GM19324 (cell line): Measurements from ENCODE around the gene OR6S1.

Experiments
- ATAC-seq: cut with Tn5 transposase; IDR thresholded peaks from one replicate; pipeline ENCODE4 v1.9.1; 2021; ENCODE audit warnings: mild to moderate bottlenecking, moderate library complexity; ENCODE audit not compliant: unreplicated experiment, low FRiP score

OR6S1 gene, protein sequence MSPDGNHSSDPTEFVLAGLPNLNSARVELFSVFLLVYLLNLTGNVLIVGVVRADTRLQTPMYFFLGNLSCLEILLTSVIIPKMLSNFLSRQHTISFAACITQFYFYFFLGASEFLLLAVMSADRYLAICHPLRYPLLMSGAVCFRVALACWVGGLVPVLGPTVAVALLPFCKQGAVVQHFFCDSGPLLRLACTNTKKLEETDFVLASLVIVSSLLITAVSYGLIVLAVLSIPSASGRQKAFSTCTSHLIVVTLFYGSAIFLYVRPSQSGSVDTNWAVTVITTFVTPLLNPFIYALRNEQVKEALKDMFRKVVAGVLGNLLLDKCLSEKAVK

DNA sequence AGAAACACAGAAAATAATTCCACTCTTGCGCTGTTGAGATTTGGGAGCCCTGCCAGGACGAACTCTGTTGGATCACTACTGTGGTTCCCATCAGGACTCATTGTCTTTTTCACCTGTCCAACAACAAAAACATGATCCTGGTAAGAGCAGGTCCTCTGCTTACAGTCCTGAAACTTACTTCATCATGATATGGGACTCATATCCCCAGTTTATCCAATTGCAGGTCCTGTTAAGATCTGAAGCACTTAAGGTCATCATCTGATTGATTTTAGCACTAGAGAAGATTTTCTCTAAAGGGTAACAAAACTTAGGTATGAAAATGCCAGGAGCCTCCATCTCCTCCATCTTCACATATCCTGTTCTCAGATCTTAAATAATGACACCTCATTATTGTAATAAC lies at the start of gene OR6S1:
Gene OR6S1 (minus strand): TSS at position 101 of the 400 bp plus-strand sequence. CDS start 0 bp downstream, at position 101.
- ATAC-seq = no peak

DNA sequence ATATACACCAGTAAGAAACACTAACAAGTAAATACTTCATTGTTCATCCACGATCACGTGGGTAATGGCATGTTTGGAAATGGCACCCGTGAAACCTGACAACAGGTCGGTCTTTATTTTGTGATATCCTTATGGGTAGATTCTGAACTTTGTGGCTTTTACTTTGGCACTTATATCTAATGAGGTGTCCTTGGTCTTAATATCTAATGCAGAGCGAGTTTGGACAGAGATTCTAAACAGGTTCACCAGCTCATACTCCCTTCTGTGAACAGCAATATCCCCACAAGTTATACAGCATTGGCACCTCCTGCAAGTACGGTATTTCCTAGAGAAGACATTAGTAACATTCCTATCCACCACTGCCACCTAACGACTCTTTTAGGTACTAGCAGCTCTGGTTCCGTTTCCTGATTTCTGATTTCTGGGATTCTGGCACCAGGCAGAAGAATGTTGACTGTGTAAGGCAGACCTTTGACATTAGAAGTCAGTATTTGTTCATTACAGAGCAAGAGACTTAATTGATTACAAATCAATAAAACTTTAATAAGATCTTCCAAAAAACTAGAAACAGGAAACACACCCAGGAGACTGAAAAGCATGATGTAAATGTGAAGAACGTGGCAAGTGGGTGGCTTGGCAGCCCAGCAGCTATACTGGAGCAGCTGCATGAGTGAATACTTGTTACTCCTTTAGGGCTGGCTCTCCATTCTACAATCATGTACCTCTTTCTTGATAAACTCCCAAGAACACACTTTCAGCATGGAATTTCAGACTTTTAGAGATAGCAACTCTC lies 49.6 kb upstream of the OR6S1 start:
- ATAC-seq = peak; percentile 74

DNA sequence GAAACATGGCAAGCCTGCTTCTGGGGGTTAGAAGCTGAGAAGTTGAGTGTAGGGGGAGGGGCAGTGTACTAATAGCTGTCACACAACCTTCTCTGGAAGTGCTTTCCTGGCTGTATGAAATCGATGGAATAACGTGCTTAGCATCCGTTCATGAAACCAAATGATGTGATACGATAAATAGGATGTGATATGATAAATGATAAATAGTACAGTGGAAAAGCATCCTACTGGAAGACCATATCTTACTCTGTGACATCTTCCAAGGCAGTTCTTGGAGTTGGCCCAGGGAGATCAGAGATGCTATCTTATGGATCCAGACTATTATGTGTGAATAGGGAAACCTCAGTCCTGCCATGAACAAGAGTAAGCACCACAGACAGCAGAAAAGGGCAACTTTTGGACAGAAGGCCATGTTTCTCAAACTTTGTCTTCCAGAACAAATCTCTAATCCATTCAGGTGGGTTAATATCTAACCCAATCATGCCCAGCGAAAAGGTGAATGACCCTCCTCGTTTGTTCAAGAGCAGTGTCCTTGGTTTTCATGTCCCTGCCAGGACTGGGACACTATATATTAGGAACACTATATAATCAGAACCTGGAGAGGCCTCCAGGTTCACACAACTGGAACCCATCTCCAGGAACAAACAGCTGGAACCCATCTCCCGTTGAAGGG lies 46.8 kb upstream of the OR6S1 start, which contains the start of gene ANG:
Gene ANG (plus strand): TSS at position 598 of the 673 bp plus-strand sequence. CDS start 4,801 bp downstream, outside the sequence.
- ATAC-seq = no peak

DNA sequence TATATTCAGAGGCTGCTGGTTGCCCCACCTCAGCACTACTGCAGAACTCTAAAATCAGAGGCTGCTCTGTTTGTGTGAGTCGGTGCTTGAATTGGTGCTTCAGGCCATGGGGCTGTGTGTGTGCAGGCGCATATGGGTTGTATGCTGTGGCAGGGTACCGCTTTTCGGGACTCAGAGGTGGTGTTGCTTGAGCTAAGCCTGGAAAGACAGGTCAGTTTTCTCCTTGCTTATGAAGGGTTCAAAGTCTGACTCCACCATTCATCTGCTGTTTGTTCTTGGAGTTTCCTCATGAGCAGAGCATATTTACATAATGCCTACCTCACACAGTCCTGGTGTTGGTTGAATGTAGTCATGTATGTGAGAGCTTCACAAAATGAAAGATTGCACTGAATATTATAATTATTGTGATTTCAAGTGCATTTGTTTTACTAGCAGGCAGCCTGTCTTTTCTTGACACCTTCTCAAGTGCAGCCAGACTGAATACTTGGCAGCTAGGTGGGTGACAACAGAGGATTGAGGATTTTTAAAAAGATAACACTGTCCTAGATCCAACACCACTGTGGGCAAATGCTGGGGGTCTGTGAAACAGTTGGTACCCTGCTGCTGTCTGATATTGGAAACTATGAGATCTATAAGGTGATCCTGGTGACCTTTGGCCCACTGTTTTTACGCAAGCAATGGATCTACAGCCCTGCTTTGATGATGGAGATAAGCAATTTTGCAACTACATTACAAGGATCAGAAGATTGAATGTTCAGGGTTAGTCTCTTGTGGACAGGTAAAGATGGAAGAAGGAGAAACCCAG lies 46.1 kb upstream of the OR6S1 start:
- ATAC-seq = no peak

DNA sequence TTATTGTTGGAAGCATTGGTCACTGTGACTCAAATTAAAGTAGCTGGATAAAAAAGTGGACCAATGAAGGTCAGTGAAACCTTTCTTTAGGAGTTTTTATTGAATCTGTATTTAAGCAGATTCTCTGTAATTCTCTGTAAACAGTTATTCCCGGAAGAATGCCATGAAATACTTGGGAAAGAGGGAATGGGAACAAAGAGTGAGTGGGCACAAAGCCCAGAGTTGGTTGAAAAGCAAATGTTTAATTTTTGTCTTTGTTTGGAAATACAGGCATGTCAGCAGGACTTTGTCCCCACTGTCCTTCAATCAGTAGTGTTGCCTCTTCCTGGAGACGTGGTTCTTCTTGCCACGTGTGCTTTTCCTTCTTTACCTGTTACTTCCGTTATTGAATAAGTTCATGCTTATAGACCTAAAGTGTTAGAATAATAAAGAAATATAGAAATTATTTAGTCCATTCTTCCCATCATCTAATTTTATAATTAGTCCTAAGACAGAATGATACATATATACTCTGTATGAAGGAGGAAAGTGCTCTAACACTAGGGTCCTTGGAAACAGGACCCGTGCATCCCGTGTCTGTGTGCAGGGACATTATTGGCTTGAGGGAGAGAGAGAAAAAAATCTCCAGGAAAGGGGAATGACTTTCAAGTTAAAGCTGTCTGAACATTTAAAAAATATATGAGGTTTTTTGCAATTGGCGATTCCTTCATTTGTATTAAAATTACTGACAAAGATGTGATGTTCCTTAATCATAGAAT lies 45.1 kb upstream of the OR6S1 start:
- no peak for ATAC-seq

DNA sequence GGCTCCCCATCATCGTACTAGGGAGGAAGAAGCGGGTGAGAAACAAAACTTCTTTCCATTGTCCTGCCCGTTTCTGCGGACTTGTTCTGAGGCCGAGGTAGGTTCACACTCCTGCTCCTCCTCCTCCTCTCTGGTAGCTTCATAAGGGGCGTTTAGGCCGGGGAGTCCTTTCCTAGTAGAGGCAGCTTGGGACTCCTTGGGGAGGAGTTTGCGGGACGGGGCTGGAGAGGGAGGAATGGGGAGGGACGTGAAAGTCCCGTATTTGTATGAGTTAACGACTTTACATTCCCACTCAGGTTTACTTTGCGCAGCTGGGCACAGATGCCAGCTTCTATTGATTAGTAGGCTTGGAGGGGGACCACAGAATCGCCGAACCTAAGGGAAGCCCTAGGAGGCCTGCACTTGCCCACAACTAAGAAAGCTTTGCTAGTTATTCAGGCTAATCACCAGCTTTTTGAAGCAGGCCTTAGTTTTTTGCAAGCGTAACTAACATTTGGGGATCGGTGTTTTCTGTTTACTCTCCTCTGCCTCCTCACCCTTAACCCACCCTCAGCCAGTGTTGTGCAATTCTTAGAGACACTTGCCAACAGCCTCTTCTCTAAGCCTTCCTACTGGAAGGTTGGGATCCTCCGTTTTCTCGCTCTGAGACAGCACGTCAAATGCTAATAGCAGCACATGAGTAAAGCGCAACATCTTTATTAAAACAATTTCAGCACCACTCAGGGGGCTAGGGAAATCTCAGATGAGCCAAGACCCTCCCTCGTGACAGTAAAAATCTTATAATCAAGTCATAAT lies 43.4 kb upstream of the OR6S1 start:
- ATAC-seq = no peak

DNA sequence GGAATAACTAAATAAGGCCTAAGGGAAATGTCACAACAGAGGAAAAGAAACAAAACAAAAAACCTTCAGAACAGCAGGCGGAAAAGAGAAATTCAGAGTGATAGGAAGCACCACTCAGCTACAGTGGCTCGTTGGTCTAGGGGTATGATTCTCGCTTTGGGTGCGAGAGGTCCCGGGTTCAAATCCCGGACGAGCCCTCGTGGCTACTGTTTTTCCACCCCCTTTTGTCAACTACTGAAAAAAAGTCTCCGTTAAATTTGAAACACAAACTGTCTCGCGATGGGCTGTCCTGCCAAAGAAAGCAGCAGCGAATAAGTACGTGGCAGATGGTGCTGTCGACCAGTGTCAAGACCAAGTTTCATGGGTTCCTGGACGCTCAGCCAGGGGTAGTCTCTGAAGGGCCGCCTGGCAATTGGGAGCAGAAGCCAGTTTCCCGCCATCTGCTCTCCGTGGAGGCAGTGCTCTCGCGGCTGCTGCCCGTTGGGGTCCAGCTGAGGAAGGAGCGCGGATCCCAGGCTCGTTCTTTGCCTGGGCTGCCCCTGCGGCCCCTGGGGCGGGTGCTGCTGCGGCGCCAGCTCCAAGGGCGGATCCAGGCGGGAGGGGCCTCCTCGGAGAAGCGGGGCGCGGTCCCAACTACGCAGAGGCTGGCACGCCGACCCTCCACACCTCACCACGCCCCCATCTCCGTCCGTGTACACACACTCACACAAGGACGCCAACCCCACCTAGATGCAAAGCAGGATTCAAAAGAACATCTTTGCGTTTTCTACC lies 42.6 kb upstream of the OR6S1 start, which contains the start of gene RNASE4:
Gene RNASE4 (plus strand): TSS at position 670 of the 771 bp plus-strand sequence. CDS start 14,812 bp downstream, outside the sequence.
- peak; percentile 25 for ATAC-seq

DNA sequence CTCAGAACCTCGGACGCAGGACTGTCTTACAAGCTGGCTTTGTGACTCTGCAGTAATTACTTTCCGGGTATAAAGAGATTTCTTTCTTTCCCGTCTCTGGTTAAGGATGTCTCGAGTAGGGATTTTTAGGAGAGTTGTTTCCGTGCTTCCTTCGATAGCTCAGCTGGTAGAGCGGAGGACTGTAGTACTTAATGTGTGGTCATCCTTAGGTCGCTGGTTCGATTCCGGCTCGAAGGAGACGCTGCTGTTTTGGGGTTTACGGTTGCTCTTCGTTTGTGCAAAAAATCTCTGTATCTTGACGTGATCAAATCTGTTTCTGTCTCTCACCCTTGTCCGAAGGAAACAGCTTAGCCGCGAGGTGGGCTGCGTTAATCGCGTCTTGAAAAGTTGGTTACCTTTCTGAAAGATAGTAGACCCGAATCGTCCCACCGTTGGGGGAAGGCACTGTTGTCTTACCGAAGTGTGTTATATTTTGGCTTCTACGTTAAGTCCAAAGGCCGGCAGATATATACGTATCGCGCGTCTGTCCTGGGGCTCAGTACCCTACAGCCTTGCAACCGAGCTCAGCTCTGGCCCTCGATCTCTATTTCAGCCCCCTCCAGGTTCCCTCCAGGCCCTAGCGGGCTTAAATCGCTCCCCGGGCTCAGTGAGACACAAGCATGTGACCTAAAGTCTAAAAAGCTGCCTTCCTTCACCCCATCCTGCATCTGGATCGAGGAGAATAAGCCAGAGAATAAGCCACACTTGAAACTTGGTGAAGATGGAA lies 41.8 kb upstream of the OR6S1 start:
- peak; percentile 15 for ATAC-seq

DNA sequence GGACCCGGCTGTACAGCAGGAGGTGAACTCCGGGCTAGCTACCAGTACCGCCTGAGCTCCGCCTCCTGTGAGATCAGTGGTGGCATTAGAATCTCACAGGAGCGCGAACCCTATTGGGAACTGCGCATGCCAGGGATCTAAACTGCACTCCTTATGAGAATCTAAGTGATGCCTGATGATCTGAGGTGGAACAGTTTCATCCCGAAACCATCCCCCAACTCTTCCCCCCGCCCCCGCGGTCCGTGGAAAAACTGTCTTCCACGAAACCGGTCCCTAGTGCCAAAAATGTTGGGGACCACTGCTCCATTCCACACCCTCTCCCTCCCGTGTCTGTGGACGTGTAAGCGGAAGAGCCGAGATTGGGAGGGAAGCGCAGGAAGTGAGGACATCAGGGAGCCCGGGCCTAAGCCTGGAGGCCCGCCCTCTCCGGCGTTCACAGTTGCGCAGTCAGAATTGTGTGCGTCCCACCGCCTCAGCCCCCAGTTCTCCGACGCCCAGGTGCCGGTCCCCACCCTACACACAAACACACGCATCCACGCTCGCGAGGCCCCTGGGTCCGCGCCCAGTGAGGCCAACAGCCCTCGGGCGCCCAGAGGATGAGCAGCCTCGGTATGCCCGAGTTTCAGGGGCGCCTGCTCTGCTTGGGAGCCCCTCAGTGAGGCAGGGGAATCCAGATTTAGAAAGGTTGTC lies 41.1 kb upstream of the OR6S1 start:
- peak; percentile 37 for ATAC-seq

DNA sequence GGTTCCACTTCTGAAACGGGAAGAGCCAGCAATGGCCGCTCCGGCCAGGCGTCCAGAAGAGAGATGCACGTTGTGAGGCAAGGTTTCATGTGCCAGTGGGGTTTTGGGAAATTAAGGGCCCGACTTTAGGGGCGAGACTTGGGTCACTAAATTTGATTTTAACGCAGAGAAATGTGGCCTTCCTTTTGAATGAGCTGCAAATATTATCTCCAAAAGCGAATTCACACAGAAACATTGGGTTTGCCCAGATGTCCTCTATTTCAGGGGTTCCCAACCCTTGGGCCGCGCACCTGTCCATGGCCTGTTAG lies 40.6 kb upstream of the OR6S1 start:
- no peak for ATAC-seq

DNA sequence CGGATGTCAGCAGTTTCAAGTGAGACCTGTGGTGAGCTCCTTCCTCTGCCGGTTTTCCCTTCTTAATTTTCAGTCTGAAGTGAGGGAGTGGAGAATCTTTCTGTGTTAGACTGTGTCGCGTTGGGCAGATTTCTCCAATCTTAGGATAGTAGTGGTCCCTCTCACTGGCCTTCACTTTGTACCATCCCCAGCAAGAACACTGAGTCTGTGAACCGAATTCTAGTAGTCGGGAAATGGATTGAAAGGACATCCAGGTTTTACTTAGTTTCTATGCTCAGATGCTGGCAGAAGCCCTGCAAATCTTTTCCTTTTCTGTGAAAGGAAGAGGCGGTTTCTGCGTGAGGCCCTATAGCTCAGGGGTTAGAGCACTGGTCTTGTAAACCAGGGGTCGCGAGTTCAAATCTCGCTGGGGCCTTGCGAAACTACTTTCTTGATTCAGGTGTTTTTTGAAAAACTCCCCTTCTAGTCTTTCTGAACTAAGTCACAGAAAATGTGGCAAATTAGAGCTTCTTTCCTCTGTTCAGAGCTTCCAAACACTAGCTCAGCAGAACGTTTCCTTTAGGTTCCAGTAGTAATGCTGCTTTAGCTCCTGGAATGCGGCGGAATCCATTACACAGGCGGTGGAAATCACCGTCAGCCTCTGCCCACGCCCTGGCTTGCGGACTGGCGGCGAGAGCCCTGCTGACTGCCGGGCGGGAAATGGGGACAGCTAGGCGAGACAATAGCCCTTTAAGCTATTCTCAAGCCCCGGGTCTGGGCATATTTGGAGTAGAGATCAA lies 40.0 kb upstream of the OR6S1 start:
- peak; percentile 16 for ATAC-seq

DNA sequence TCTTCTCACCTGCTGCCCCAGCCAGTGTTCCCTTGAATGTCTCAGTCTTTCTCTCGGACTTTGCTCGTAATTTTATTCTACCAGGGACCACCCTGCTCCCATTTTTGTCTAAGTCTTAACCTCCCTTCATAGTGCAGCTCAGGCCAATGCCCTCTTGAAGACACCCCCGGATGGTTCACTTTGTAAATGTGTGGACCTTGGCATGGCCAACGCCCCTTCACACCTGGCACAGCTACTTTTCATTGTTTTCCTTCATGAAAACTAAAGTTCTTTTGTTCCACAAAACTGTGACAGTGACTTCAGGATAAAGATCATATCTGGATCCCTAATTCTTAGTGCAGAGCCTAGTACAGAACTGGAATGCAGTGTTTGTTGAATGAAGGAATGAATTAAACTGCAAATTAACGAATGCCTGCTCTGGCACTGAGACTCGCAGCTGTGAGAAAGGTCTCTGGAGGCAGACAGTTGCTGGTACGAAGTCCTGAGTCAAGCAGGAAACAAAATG lies 39.4 kb upstream of the OR6S1 start:
- ATAC-seq = peak; percentile 41

DNA sequence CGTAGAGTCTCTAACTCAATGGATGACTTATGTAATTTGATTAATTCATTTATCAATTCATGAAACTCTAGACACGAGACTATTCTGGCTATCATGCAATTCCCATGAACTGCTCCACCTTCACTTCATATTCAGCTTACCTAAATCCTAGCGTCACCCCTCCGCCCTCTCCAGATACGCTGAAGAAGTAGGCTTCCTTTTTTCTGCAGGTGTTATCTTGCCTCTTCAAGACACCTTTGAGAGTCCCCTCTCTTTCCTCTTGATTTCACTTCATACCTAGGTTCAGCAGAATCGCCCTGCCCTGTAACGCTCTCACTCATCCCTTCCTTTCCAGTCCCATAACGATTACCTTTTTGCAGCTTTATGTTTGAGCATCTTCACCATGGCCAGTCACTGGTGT lies 38.9 kb upstream of the OR6S1 start:
- ATAC-seq = no peak

DNA sequence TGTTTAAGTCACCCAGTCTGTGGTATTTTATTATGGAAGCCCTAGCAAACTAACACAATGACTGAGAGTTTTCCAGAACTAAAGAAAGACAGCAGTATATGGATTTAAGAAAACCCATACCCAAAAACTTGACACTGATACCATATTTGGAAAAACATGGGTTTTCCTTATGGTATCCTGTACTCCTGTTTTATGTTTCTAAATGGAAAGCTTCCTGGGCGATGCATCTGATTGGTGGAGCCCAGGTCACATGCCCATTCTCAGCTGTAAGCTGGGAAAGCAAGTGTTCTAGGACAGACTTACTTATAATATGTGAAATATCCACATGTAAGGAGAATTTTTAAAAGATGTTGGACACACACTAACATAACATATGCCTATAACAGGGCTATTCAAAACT lies 38.4 kb upstream of the OR6S1 start:
- no peak for ATAC-seq

DNA sequence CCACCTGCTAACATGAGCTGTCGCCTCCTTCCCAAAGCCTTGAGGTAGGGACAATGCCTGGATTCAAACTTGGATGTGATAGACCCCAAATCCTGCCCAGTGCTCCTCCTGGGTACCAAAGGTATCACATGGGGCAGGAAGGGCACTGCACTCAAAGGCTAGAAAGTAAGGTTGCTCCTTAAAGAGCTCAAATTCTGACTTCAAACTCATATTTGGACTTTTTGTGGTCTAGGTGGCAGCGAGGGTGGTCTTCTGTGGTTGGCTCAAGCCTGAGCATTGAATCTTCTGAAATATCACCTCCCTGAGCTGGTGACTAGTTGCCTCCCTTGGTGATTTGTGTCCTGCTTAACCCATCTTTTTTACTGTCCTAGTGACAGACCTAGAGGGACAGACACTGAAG lies 34.6 kb upstream of the OR6S1 start:
- ATAC-seq = no peak

DNA sequence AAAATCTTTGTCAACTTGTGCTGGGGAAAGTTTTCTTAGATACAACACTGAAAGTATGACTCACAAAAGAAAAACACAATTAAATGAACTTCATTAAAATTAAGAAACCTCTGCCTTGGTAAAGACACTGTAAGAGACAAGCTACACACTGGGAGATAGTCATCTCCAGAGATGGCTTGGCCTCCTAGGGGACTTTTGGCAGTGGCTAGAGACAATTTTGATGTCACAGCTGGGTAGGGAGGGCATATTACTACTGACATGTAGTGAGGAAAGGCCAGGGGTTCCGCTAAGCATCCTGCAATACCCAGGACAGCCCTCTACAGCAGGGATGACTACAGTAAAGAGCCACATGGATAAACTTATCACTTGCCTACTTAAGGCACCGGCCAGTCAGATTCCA lies 34.2 kb upstream of the OR6S1 start:
- ATAC-seq = no peak
